Heart right ventricle (tissue), 16 donors: ENCODE data around the gene CHAD. TPM values are rescaled to one million over a fixed set of nuclear protein-coding genes. Genes with fewer than 3 reads are reported as not detected.

Source experiments
- ATAC-seq, 8 donors: fragments of 200-7000 bp; cut with Tn5 transposase; one replicate each; pipeline ENCODE4 v1.9.1; 2020; ENCODE audit warnings: mild to moderate bottlenecking in 8 of 8, moderate library complexity in 8 of 8, moderate number of reproducible peaks in 1 of 8
- DNase-seq, 2 donors: peaks; one replicate each; pipeline ENCODE4 v3.0.0-alpha.2; 2020
- H3K27ac ChIP-seq, 10 donors: fragments of 200-600 bp; sonication (generic) in 2 of 10; one replicate each; pipeline versions ENCODE4 v1.5.0 to v1.8.0; 2020 to 2022; ENCODE audit warnings: mild to moderate bottlenecking in 3 of 10
- H3K27me3 ChIP-seq, 7 donors: fragments of 200-600 bp; one replicate each; pipeline ENCODE4 v1.8.0; 2021 to 2022; ENCODE audit warnings: mild to moderate bottlenecking in 2 of 7
- H3K36me3 ChIP-seq, 9 donors: fragments of 200-600 bp; sonication (generic) in 1 of 9; one replicate each; pipeline versions ENCODE4 v1.5.0 to v1.8.0; 2020 to 2022; ENCODE audit warnings: mild to moderate bottlenecking in 2 of 9
- H3K4me1 ChIP-seq, 9 donors: fragments of 200-600 bp; sonication (generic) in 1 of 9; one replicate each; pipeline versions ENCODE4 v1.5.0 to v1.8.0; 2020 to 2022; ENCODE audit warnings: mild to moderate bottlenecking in 4 of 9
- H3K4me3 ChIP-seq, 10 donors: fragments of 200-600 bp; sonication (generic) in 2 of 10; one replicate each; pipeline versions ENCODE4 v1.5.0 to v1.8.0; 2020 to 2022; ENCODE audit warnings: mild to moderate bottlenecking in 7 of 10, moderate library complexity in 2 of 10
- H3K9me3 ChIP-seq, 11 donors: fragments of 200-600 bp in 10 of 11; sonication (generic) in 2 of 11; one replicate each; pipeline versions ENCODE4 v1.5.0 to v1.8.0; 2013 to 2022; ENCODE audit warnings: mild to moderate bottlenecking in 2 of 11, control low read depth in 1 of 11, moderate library complexity in 1 of 11
- WGBS, 2 donors: extraction: QIAGEN DNeasy Blood & Tissue Kit; methylation state at CpG; one replicate each; pipeline ENCODE4 v1.1.7; 2013; ENCODE audit warnings: inconsistent platforms in 1 of 2; 5-methylcytosine and 5-hydroxymethylcytosine counted together
- intact Hi-C, 10 donors: fragments of 100-400 bp; cut with DNase I; formaldehyde crosslinking; loops; one replicate each; pipeline versions ENCODE4 v1.11.1 to v1.14.2; 2022
- polyA plus RNA-seq, 2 donors: library from polyadenylated mRNA; stranded (reverse); fragments of 200-250 nt; gene quantifications; one replicate each; pipeline ENCODE4 v1.2.3, GENCODE V29; 2013
- total RNA-seq, 10 donors: library from RNA; stranded (reverse); fragmentation: NEBNext Ultra II Directional in 3 of 10; extraction: Animal tissue kit (Norgen Biotek cat#: 25700) in 3 of 10; gene quantifications; one replicate each; pipeline versions ENCODE4 v1.2.1 to v1.2.4, GENCODE V29; 2021 to 2023
- TF ChIP-seq, protein P1 (sequence below), 9 donors: fragments of 200-600 bp; sonication (generic) in 2 of 9; IDR thresholded peaks; one replicate each; pipeline versions ENCODE4 v1.5.0 to v1.8.0; 2021 to 2022; ENCODE audit warnings: antibody characterized with exemption in 9 of 9, mild to moderate bottlenecking in 5 of 9, moderate library complexity in 1 of 9
- donor health status: Arrhythmogenic right ventricular cardiomyopathy.
- donor health status: ischemic (EF 13 %, LVEDD 7.1; RV severe dilation, severe dysfunction).
- donor health status: healthy with polysubstance abuse.
- donor health status: DM: no; HTN: yes; CAD: no.
- donor health status: DM: no; HTN: no; CAD: no.
- donor health status: ischemic (EF 25% LVEDD 6.9; RV normal size, moderate dysfunction).
- donor health status: ischemic (EF 25% LVEDD 5.7; RV mildly dilated, moderate dysfunction).
- donor health status: healthy.
- donor health status: DM: yes; HTN: yes; CAD: no.
- donor health status: Ischemic cardiomyopathy.
- donor health status: ischemic (EF 35%, LVEDD 5.7; RV mildly dilated, moderate dysfunction).
- donor health status: nonischemic (EF 11% LVEDD 7.7; RV severe dilation, severe dysfunction).
- donor health status: DM: yes; HTN: yes; CAD: no.
- donor health status: PGD.
- donor health status: ischemic (EF 29% LVEDD 5.4; RV normal size, mild dysfunction).
- donor health status: nonischemic (EF 23%, LVEDD 6.1; RV moderate dilation, normal function).

The CHAD gene
- total and polyA plus RNA-seq, 12 donors, result 0.13 to 0.74 (median 0.32) TPM; not detected in 8

DNA sequence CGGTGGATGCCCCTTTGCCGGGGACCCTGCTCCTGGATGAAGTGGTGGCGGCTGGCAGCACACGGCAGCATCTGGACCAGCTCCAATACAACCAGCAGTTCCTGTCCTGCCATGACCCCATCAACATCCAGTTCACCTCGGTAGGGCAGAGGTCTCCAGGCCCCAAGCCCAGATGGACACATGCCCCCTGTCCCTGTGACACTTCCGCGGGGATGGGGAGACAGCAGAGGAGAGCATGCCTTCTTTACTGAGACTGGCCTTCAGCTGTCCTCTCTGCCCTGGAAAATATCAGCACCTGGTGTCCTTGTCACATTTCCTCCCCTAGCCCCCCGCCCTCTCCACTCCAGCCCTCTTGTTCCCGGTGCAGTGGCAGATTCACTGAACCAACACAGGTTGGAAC is 6.2 kb downstream of the CHAD start:
- intact Hi-C loops, result loop anchor here in 1 of 10 donors (10.0 kb wide), 1 partner anchor 98 kb away; no protein-coding TSS in a partner anchor
- Histone ChIP-seq H3K4me3 (no peak overlapping the region), H3K9me3 (no peaks in the 10 kb centered on the region), H3K4me1 (no peaks in the 10 kb centered on the region), H3K36me3 (peaks cover 0 to 7% (median 0%) of the 10 kb centered on the region in 9 donors), H3K27me3 (peaks cover 0 to 8% (median 3%) of the 10 kb centered on the region in 7 donors), H3K27ac (no peak overlapping the region)
- 63 to 70% methylated on average over 9 of the region's 9 CpGs for WGBS, 2 donors
- DNase-seq (no peak), ATAC-seq (no peak)
- TF ChIP-seq, protein P1, sequence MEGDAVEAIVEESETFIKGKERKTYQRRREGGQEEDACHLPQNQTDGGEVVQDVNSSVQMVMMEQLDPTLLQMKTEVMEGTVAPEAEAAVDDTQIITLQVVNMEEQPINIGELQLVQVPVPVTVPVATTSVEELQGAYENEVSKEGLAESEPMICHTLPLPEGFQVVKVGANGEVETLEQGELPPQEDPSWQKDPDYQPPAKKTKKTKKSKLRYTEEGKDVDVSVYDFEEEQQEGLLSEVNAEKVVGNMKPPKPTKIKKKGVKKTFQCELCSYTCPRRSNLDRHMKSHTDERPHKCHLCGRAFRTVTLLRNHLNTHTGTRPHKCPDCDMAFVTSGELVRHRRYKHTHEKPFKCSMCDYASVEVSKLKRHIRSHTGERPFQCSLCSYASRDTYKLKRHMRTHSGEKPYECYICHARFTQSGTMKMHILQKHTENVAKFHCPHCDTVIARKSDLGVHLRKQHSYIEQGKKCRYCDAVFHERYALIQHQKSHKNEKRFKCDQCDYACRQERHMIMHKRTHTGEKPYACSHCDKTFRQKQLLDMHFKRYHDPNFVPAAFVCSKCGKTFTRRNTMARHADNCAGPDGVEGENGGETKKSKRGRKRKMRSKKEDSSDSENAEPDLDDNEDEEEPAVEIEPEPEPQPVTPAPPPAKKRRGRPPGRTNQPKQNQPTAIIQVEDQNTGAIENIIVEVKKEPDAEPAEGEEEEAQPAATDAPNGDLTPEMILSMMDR (IDR thresholded peaks at IDR 0.05), result no peak

- WGBS, 2 donors, result 95 to 97% methylated on average over 14 of the region's 14 CpGs
Measured at GRCh38 chr17:50461550-50462132, 7.0 kb downstream of the CHAD start.

DNA sequence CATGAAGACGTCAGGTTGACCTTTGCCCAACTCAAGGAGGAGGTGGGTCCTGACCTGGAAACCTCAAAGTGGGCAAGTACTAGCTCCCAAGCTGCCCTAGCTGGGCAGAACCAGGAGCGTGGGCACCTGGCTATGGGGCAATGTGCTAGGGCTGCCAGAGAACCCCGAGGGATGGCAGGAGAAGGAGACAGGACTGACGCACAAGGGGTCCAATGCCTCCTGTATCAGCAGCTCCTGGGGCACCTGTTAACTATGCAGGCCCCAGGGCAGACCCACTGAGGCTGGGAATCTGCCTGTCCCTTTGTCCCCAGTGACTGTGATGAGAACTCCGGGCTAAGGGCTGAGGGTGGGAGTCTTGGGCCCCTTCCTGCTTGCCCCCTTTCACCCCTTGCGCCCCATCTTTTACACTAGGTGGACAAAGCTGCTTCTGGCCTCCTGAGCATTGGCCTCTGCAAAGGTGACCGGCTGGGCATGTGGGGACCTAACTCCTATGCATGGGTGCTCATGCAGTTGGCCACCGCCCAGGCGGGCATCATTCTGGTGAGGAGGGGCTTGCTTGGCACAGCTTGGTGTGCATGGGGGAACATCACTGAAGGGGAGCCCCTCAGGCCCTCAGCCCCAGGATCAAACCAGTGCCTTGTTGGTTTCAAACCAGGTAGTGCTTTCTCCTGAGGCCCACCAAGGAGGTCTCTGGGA is 7.7 kb downstream of the CHAD start:
- intact Hi-C loops, result loop anchor here in 1 of 10 donors (10.0 kb wide), 1 partner anchor 96 kb away; no protein-coding TSS in a partner anchor
- TF ChIP-seq, protein P1 (IDR thresholded peaks at IDR 0.05), result no peak
- DNase-seq (no peak), ATAC-seq (no peak)
- Histone ChIP-seq H3K4me3 (no peak overlapping the region), H3K36me3 (peaks cover 0 to 7% (median 0%) of the 10 kb centered on the region in 9 donors), H3K9me3 (no peaks in the 10 kb centered on the region), H3K27ac (no peak overlapping the region), H3K4me1 (no peaks in the 10 kb centered on the region), H3K27me3 (no peaks in the 10 kb centered on the region)
- 94 to 95% methylated on average over 9 of the region's 9 CpGs for WGBS, 2 donors

More at GRCh38 chr17:50461550-50462132, 7.0 kb downstream of the CHAD start:
- intact Hi-C loops, result loop anchor here in 1 of 10 donors (10.0 kb wide), 1 partner anchor 97 kb away; no protein-coding TSS in a partner anchor
- Histone ChIP-seq H3K9me3 (no peaks in the 10 kb centered on the region), H3K27me3 (peaks cover 0 to 2% (median 0%) of the 10 kb centered on the region in 7 donors), H3K27ac (no peak overlapping the region), H3K4me3 (no peak overlapping the region), H3K4me1 (no peaks in the 10 kb centered on the region), H3K36me3 (peaks cover 0 to 7% (median 0%) of the 10 kb centered on the region in 9 donors)
- ATAC-seq (no peak), DNase-seq (no peak)
- TF ChIP-seq, protein P1 (IDR thresholded peaks at IDR 0.05), result no peak

DNA sequence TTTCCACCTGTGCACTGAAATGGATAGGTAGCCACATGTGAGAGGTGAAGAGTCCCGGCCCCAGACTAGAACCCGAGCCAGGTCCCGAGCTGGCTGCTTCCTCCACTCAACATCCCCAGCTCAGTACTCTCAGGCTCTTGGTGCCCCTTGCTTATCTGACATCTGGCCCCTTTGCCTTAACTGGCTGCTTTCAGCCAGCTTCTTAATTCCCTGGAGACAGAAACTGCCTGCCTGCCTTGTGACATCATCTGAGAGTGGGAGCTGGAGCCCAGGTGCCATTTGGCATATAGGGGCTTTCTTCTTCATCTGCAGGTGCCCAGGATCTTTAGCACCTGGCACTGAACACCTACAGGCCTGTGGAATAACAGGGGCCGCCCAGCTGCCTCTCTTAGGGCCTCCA is 8.9 kb downstream of the CHAD start:
- no peak overlapping the region for H3K4me3 ChIP-seq
- no peaks in the 10 kb centered on the region for H3K4me1 ChIP-seq
- H3K27me3 ChIP-seq, result no peaks in the 10 kb centered on the region
- intact Hi-C loops, result loop anchor here in 1 of 10 donors (10.0 kb wide), 1 partner anchor 95 kb away; no protein-coding TSS in a partner anchor
- H3K9me3 ChIP-seq, result no peaks in the 10 kb centered on the region
- ATAC-seq (no peak), DNase-seq (no peak)
- no peak overlapping the region for H3K27ac ChIP-seq
- TF ChIP-seq, protein P1 (IDR thresholded peaks at IDR 0.05), result no peak
- peaks cover 0 to 7% (median 0%) of the 10 kb centered on the region in 9 donors for H3K36me3 ChIP-seq
- 82 to 86% methylated on average over 4 of the region's 4 CpGs for WGBS, 2 donors
